Small intestine (tissue), 7 donors: Measurements from ENCODE around the gene CIRBP. TPM values are rescaled to one million over a fixed set of nuclear protein-coding genes. Genes with fewer than 3 reads are reported as not detected.

Source experiments
- DNase-seq, 2 donors: peaks; one replicate each; pipeline versions ENCODE4 v3.0.0 to v3.0.0-alpha.2; 2013
- FAIRE-seq: peaks from 2 replicates; lab custom pipeline; 2012; peaks lifted over from hg19 to GRCh38; lab: Jason Lieb, UNC
- H3K27ac ChIP-seq, 3 donors: one replicate each; pipeline ENCODE4 v1.5.1; 2013; ENCODE audit warnings: low read length in 2 of 3, mild to moderate bottlenecking in 2 of 3, control low read depth in 1 of 3, inconsistent platforms in 1 of 3, low read depth in 1 of 3, moderate library complexity in 1 of 3
- H3K27me3 ChIP-seq, 3 donors: one replicate each; pipeline ENCODE4 v1.6.1; 2013; ENCODE audit warnings: low read length in 3 of 3, inconsistent platforms in 1 of 3; ENCODE audit not compliant: control insufficient read depth in 3 of 3, insufficient read depth in 3 of 3
- H3K36me3 ChIP-seq, 3 donors: one replicate each; pipeline ENCODE4 v1.6.1; 2013; ENCODE audit warnings: low read length in 3 of 3, inconsistent platforms in 1 of 3, low read depth in 1 of 3, mild to moderate bottlenecking in 1 of 3, moderate library complexity in 1 of 3; ENCODE audit not compliant: control insufficient read depth in 3 of 3, insufficient read depth in 2 of 3
- H3K4me1 ChIP-seq, 3 donors: one replicate each; pipeline ENCODE4 v1.6.1; 2013; ENCODE audit warnings: low read length in 2 of 3, inconsistent platforms in 1 of 3, low read depth in 1 of 3, mild to moderate bottlenecking in 1 of 3, moderate library complexity in 1 of 3; ENCODE audit not compliant: control insufficient read depth in 3 of 3, insufficient read depth in 2 of 3
- H3K4me3 ChIP-seq, 3 donors: one replicate each; pipeline ENCODE4 v1.5.1; 2013; ENCODE audit warnings: low read length in 3 of 3, control low read depth in 1 of 3, inconsistent platforms in 1 of 3, low read depth in 1 of 3, mild to moderate bottlenecking in 1 of 3, moderate library complexity in 1 of 3
- H3K9me3 ChIP-seq, 2 donors: one replicate each; pipeline ENCODE4 v1.6.1; 2013; ENCODE audit warnings: low read depth in 1 of 2, low read length in 1 of 2; ENCODE audit not compliant: control insufficient read depth in 2 of 2, insufficient read depth in 1 of 2
- WGBS, 3 donors: extraction: QIAGEN DNeasy Blood & Tissue Kit; methylation state at CpG; one replicate each; pipeline ENCODE4 v1.1.7; 2013; 5-methylcytosine and 5-hydroxymethylcytosine counted together
- polyA plus RNA-seq, 4 donors: library from polyadenylated mRNA; stranded (reverse) in 3 of 4; unstranded in 1 of 4; fragments of 200-250 nt in 3 of 4; fragments of 120-200 nt in 1 of 4; gene quantifications; one replicate each; pipeline versions ENCODE4 v1.2.1 to v1.2.3, GENCODE V29; 2013
- donor health status: healthy with polysubstance abuse.
- donor health status: control.
- donor health status: control.
- donor health status: Bipolar disorder and iron deficiency.
- donor health status: healthy.

The CIRBP gene
- polyA plus RNA-seq, 4 donors, result 250 to 543 (median 373) TPM

DNA sequence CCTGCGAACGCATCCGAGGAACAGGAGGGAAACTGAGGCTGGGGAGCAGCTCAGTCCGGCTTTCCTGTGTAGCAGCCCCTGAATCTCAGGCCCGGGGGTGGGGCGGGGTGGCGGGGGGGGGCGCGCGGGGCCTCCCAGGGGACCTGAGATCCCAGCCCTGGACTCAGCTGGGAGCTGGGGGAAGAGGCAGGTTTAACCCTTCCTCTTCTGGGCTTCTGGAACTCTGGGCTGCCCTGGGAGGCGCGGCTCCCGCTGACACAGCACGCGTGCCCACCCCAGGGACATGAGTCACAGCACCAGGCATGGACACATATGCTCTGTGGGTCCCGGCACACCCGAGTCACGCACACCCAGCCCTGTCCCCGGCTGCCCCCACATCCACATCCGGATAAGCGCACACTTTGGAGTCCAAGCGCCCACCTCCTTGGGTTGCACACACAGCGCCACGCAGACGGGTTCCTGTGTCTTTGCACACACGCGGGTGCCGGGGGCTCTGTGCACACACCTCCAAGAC is 3.5 kb upstream of the CIRBP start:
- peaks cover 0 to 22% (median 0%) of the 10 kb centered on the region in 3 donors for H3K36me3 ChIP-seq
- no peaks in the 10 kb centered on the region for H3K9me3 ChIP-seq
- peak overlapping the region; percentile 86 to 94 (median 90) for H3K27ac ChIP-seq
- peaks cover 4 to 77% (median 13%) of the 10 kb centered on the region in 3 donors for H3K4me1 ChIP-seq
- whole genome bisulfite sequencing, 3 donors, result 9 to 12% (median 12%) methylated on average over 20 to 28 of the region's 28 CpGs
- no peaks in the 10 kb centered on the region for H3K27me3 ChIP-seq
- FAIRE-seq (no peak), DNase-seq (peak; percentile 55 to 79)
- peak overlapping the region in 2 of 3 donors; percentile 52 to 55 for H3K4me3 ChIP-seq

GRCh38 chr19:1266129-1266915 is 2.8 kb upstream of the CIRBP start:
- peaks cover 4 to 81% (median 15%) of the 10 kb centered on the region in 3 donors for H3K4me1 ChIP-seq

GRCh38 chr19:1266916-1267476 is 2.1 kb upstream of the CIRBP start:
- peak overlapping the region in 2 of 3 donors; percentile 52 to 55 for H3K4me3 ChIP-seq
- H3K36me3 ChIP-seq, result peaks cover 4 to 36% (median 4%) of the 10 kb centered on the region in 3 donors
- DNase-seq, result peak; percentile 66 to 90
- H3K9me3 ChIP-seq, result no peaks in the 10 kb centered on the region
- 1% methylated on average over 38 to 59 of the region's 59 CpGs for WGBS, 3 donors
- no peaks in the 10 kb centered on the region for H3K27me3 ChIP-seq
- peak overlapping the region; percentile 86 to 94 (median 90) for H3K27ac ChIP-seq
- no peak for FAIRE-seq
- H3K4me1 ChIP-seq, result peaks cover 4 to 79% (median 19%) of the 10 kb centered on the region in 3 donors

More at GRCh38 chr19:1266129-1266915, 2.8 kb upstream of the CIRBP start:
- WGBS, 3 donors, result 2 to 3% (median 2%) methylated on average over 42 to 84 of the region's 84 CpGs
- Histone ChIP-seq H3K36me3 (peaks cover 2 to 29% (median 3%) of the 10 kb centered on the region in 3 donors), H3K9me3 (no peaks in the 10 kb centered on the region), H3K27me3 (no peaks in the 10 kb centered on the region), H3K4me3 (peak overlapping the region in 2 of 3 donors; percentile 52 to 55), H3K27ac (peak overlapping the region; percentile 86 to 94 (median 90))
- DNase-seq, result peak; percentile 96 to 97
- FAIRE-seq, result no peak

GRCh38 chr19:1267477-1268225 is 1.5 kb upstream of the CIRBP start:
- Histone ChIP-seq H3K4me1 (peaks cover 4 to 72% (median 17%) of the 10 kb centered on the region in 3 donors), H3K9me3 (no peaks in the 10 kb centered on the region), H3K4me3 (peak overlapping the region in 2 of 3 donors; percentile 52 to 55), H3K27me3 (no peaks in the 10 kb centered on the region), H3K27ac (peak overlapping the region in 1 of 3 donors; percentile 14), H3K36me3 (peaks cover 6 to 42% (median 10%) of the 10 kb centered on the region in 3 donors)
- DNase-seq (peak in 1 of 2 donors; percentile 48), FAIRE-seq (no peak)
- 26 to 29% (median 29%) methylated on average over 31 to 35 of the region's 35 CpGs for WGBS, 3 donors

DNA sequence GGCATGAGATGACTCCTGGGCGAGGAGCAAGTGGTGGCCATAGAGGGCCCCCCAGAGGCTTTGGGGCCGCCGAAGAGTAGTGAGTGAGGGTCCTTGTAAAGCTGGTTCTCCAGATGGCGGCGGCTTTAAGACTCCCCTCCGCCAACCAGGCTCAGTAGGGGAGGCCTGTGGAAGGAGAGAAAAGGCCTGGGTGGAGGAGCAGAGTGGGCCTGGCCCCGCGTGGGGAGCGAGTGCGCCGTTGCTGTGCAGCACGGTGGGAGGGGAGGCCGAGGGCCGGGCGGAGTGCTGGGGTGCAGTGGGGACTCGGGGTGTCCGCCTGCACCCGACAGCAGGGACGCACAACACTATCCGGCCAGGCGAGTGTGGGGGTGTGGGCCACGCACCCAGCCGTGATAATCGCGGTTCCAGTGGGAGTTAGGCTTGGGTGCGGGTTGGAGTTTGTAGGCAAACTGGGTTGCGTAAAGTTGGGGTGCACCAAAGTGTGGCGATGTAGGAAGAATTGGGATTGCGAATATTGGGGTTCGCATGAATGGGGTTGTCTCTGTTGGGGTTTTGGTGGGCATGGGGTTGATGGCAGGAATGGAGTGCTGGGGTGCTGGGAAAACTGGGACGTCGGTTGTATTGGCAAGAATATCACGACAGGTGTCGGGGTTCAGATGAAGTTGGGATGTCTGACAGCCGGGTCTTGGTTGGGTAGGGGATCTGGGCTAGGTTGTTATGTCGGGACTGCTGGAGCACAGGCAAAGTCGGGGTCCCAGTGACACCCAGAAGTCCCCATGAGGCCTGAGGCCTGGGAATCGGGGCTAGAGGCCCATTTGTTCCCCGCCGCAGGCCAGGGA is 687 bp upstream of the CIRBP start:
- peaks cover 4 to 66% (median 17%) of the 10 kb centered on the region in 3 donors for H3K4me1 ChIP-seq
- peak overlapping the region in 2 of 3 donors; percentile 69 to 76 for H3K27ac ChIP-seq
- H3K36me3 ChIP-seq, result peaks cover 8 to 50% (median 18%) of the 10 kb centered on the region in 3 donors
- no peaks in the 10 kb centered on the region for H3K9me3 ChIP-seq
- no peaks in the 10 kb centered on the region for H3K27me3 ChIP-seq
- WGBS, 3 donors, result 53 to 67% (median 61%) methylated on average over 36 to 40 of the region's 40 CpGs
- peak in 1 of 2 donors; percentile 32 for DNase-seq
- no peak overlapping the region for H3K4me3 ChIP-seq
- FAIRE-seq, result no peak

GRCh38 chr19:1269478-1270212 is 513 bp downstream of the CIRBP start:
- no peak for FAIRE-seq
- no peaks in the 10 kb centered on the region for H3K9me3 ChIP-seq
- peak overlapping the region; percentile 86 to 96 (median 87) for H3K4me3 ChIP-seq
- H3K4me1 ChIP-seq, result peaks cover 4 to 71% (median 17%) of the 10 kb centered on the region in 3 donors
- 0 to 1% (median 1%) methylated on average over 34 to 64 of the region's 64 CpGs for WGBS, 3 donors
- peak; percentile 80 to 93 for DNase-seq
- H3K27ac ChIP-seq, result peak overlapping the region; percentile 85 to 99 (median 96)
- no peaks in the 10 kb centered on the region for H3K27me3 ChIP-seq
- peaks cover 12 to 57% (median 28%) of the 10 kb centered on the region in 3 donors for H3K36me3 ChIP-seq
